Measurements from ENCODE around the gene NHLH1. TPM values are rescaled to one million over a fixed set of nuclear protein-coding genes. Genes with fewer than 3 reads are reported as not detected.
"Not testable (repeated sequence)": the region's sequence is repeated elsewhere in the genome, so short reads cannot be mapped to it uniquely, and the experiment has no call there.

Gene NHLH1
- total RNA-seq, 1 experiment from 2014 or later: 0.43 TPM

DNA sequence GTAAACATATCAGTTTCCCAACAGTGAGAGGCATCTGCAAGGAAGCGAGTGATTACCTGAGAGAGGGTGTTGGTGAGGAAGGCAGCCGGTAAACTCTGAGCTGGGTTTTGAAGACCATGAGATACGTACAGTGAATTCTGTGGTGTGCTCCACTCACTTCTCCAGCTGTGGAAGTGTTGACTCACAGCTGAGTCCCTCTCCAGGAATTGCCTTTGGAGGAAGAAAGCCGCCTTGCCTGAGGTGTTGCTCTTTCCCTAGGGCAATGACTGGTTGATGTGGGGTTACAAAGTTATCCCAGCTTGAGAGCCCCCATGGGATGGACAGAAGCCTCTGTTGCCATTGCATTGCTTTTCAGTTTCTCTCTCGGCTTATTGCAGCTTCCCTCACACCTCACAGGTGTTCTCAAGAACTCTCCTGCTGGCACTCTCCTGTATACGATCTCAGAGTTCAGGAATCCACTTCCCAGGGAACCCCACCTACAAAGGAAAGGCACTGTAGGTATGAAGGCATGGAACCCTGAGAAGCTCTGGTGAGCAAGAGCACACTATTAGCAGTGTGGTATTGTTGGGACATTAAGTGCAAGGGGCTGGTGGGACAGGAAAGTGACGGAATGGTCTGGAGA, 10.8 kb downstream of the NHLH1 start:
- no peaks in the 10 kb centered on the region for H3K27me3 ChIP-seq (replicated peaks; ENCODE audit: insufficient read depth, low read depth, low read length, poor library complexity)
- intact Hi-C loops (cut with micrococcal nuclease; ENCODE audit: unreplicated experiment): loop anchor here (5.0 kb wide), 1 partner anchor 90 kb away; the partner anchor contains the start of gene PEX19

DNA sequence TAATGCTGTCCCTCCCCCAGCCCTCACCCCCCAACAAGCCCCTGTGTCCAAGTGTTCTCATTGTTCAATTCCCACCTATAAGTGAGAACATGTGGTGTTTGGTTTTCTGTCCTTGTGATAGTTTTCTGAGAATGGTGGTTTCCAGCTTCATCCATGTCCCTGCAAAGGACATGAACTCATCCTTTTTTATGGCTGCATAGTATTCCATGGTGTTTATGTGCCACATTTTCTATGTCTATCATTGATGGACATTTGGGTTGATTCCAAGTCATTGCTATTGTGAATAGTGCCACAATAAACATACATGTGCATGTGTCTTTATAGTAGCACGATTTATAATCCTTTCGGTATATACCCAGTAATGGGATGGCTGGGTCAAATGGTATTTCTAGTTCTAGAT, 17.9 kb downstream of the NHLH1 start:
- CTCF ChIA-PET; H3K4me1 ChIP-seq (ENCODE audit: insufficient read depth, low read length, poor library complexity, severe bottlenecking); BruUV-seq (replicated peaks); POLR2A ChIA-PET (ENCODE audit: low non-redundant PET); DNase-seq (ENCODE audit: low spot score); H3K9me3 ChIP-seq (ENCODE audit: low read depth, low read length, poor library complexity, severe bottlenecking); H3K4me3 ChIP-seq (ENCODE audit: low read depth, low read length, poor library complexity, severe bottlenecking); H3K36me3 ChIP-seq (ENCODE audit: insufficient read depth, low read length, poor library complexity, severe bottlenecking); H3K27me3 ChIP-seq (replicated peaks; ENCODE audit: insufficient read depth, low read depth, low read length, poor library complexity); H3K27ac ChIP-seq (ENCODE audit: low read depth, low read length, poor library complexity, severe bottlenecking); intact Hi-C loops (cut with micrococcal nuclease; ENCODE audit: unreplicated experiment): not testable (repeated sequence)

More for the DNA sequence above, 10.8 kb downstream of the NHLH1 start:
- H3K9me3 ChIP-seq (ENCODE audit: low read depth, low read length, poor library complexity, severe bottlenecking): no peaks in the 10 kb centered on the region
- peaks cover 20% of the 10 kb centered on the region for H3K4me1 ChIP-seq (ENCODE audit: insufficient read depth, low read length, poor library complexity, severe bottlenecking)
- no peak for DNase-seq (ENCODE audit: low spot score)
- ChIA-PET POLR2A (ENCODE audit: low non-redundant PET) (no interaction called here), CTCF (interaction anchor here (0.8 to 2.6 kb wide), 5 partner anchors 24 to 292 kb away, joined by 3 to 19 read pairs (median 4); no protein-coding TSS in a partner anchor)
- no peak for TF ChIP-seq EZH2 (IDR thresholded peaks at IDR 0.05; ENCODE audit: borderline replicate concordance, low read depth, low read length, poor library complexity, severe bottlenecking)
- TF ChIP-seq, protein P1, sequence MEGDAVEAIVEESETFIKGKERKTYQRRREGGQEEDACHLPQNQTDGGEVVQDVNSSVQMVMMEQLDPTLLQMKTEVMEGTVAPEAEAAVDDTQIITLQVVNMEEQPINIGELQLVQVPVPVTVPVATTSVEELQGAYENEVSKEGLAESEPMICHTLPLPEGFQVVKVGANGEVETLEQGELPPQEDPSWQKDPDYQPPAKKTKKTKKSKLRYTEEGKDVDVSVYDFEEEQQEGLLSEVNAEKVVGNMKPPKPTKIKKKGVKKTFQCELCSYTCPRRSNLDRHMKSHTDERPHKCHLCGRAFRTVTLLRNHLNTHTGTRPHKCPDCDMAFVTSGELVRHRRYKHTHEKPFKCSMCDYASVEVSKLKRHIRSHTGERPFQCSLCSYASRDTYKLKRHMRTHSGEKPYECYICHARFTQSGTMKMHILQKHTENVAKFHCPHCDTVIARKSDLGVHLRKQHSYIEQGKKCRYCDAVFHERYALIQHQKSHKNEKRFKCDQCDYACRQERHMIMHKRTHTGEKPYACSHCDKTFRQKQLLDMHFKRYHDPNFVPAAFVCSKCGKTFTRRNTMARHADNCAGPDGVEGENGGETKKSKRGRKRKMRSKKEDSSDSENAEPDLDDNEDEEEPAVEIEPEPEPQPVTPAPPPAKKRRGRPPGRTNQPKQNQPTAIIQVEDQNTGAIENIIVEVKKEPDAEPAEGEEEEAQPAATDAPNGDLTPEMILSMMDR (conservative IDR thresholded peaks at IDR 0.05; ENCODE audit: low read depth, low read length): no peak
- no TSS peak for BruUV-seq (replicated peaks)
- H3K36me3 ChIP-seq (ENCODE audit: insufficient read depth, low read length, poor library complexity, severe bottlenecking): no peaks in the 10 kb centered on the region
- H3K4me3 ChIP-seq (ENCODE audit: low read depth, low read length, poor library complexity, severe bottlenecking): no peak overlapping the region
- no peak overlapping the region for H3K27ac ChIP-seq (ENCODE audit: low read depth, low read length, poor library complexity, severe bottlenecking)

DNA sequence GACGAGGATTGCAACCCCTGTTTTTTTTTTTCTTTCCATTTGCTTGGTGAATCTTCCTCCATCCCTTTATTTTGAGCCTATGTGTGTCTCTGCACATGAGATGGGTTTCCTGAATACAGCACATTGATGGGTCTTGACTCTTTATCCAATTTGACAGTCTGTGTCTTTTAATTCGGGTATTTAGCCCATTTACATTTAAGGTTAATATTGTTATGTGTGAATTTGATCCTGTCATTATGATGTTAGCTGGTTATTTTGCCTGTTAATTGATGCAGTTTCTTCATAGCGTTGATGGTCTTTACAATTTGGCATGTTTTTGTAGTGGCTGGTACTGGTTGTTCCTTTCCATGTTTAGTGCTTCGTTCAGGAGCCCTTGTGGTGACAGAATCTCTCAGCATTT, 21.5 kb downstream of the NHLH1 start:
- intact Hi-C loops (cut with micrococcal nuclease; ENCODE audit: unreplicated experiment); H3K27ac ChIP-seq (ENCODE audit: low read depth, low read length, poor library complexity, severe bottlenecking); CTCF ChIA-PET; POLR2A ChIA-PET (ENCODE audit: low non-redundant PET); H3K4me3 ChIP-seq (ENCODE audit: low read depth, low read length, poor library complexity, severe bottlenecking); DNase-seq (ENCODE audit: low spot score); H3K27me3 ChIP-seq (replicated peaks; ENCODE audit: insufficient read depth, low read depth, low read length, poor library complexity); H3K4me1 ChIP-seq (ENCODE audit: insufficient read depth, low read length, poor library complexity, severe bottlenecking); H3K36me3 ChIP-seq (ENCODE audit: insufficient read depth, low read length, poor library complexity, severe bottlenecking); BruUV-seq (replicated peaks); H3K9me3 ChIP-seq (ENCODE audit: low read depth, low read length, poor library complexity, severe bottlenecking): not testable (repeated sequence)

DNA sequence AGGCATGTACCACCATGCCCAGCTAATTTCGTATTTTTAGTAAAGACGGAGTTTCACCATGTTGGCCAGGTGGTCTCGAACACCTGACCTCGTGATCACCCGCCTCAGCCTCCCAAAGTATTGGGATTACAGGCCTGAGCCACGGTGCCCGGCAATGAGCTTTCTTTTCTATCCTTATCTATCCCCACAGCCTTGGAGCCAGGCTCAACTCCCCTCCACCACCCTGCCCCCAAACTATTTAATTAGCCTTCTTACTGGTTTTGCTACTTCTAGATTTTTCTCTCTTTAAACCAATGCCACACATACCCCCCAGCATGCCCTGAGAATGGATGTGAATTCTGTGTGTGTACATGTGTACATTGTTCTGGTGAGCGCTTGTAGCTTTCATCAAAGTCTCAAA, 27.8 kb downstream of the NHLH1 start:
- Histone ChIP-seq H3K4me1 (ENCODE audit: insufficient read depth, low read length, poor library complexity, severe bottlenecking) (peaks cover 3% of the 10 kb centered on the region), H3K27me3 (replicated peaks; ENCODE audit: insufficient read depth, low read depth, low read length, poor library complexity) (peaks cover 5% of the 10 kb centered on the region), H3K27ac (ENCODE audit: low read depth, low read length, poor library complexity, severe bottlenecking) (no peak overlapping the region), H3K4me3 (ENCODE audit: low read depth, low read length, poor library complexity, severe bottlenecking) (no peak overlapping the region), H3K9me3 (ENCODE audit: low read depth, low read length, poor library complexity, severe bottlenecking) (no peaks in the 10 kb centered on the region), H3K36me3 (ENCODE audit: insufficient read depth, low read length, poor library complexity, severe bottlenecking) (no peaks in the 10 kb centered on the region)
- ChIA-PET POLR2A (ENCODE audit: low non-redundant PET) (no interaction called here), CTCF (no interaction called here)
- DNase-seq (ENCODE audit: low spot score): no peak
- no TSS peak for BruUV-seq (replicated peaks)
- TF ChIP-seq EZH2 (IDR thresholded peaks at IDR 0.05; ENCODE audit: borderline replicate concordance, low read depth, low read length, poor library complexity, severe bottlenecking): no peak
- TF ChIP-seq, protein P1 (conservative IDR thresholded peaks at IDR 0.05; ENCODE audit: low read depth, low read length): no peak
- intact Hi-C loops (cut with micrococcal nuclease; ENCODE audit: unreplicated experiment): no loop called here
